NCI-H2196 treated with DMSO at 0.1 percent for 48 hours (cell line): ENCODE results near the gene PTOV1.
"Not testable (repeated sequence)": the region's sequence is repeated elsewhere in the genome, so short reads cannot be mapped to it uniquely, and the experiment has no call there.

Experiments
- DNase-seq: peaks from one replicate; lab custom pipeline; 2025; ENCODE audit not compliant: unreplicated experiment; lab: John Stamatoyannopoulos, UW

The PTOV1 gene

GRCh38 chr19:49817964-49818648, 32.9 kb upstream of the PTOV1 start, which contains the start of gene MED25:
MED25 (plus strand) TSS chr19:49818289; CDS start chr19:49818342, 53 bp downstream.
- DNase-seq, result peak; percentile 81

- no peak for DNase-seq
Observed at GRCh38 chr19:49818649-49819370, 32.1 kb upstream of the PTOV1 start.

GRCh38 chr19:49819452-49820115, 31.4 kb upstream of the PTOV1 start:
- not testable (repeated sequence) for DNase-seq

GRCh38 chr19:49820125-49820524, 30.8 kb upstream of the PTOV1 start:
- DNase-seq, result no peak

- DNase-seq, result peak; percentile 48
Observed at GRCh38 chr19:49823472-49823871, 27.5 kb upstream of the PTOV1 start.

- no peak for DNase-seq
Observed at GRCh38 chr19:49824662-49825061, 26.3 kb upstream of the PTOV1 start.

- DNase-seq, result no peak
Observed at GRCh38 chr19:49827034-49827433, 23.9 kb upstream of the PTOV1 start.

GRCh38 chr19:49829200-49829599, 21.8 kb upstream of the PTOV1 start:
- DNase-seq, result no peak

GRCh38 chr19:49829721-49830120, 21.2 kb upstream of the PTOV1 start:
- DNase-seq, result no peak

- no peak for DNase-seq
Observed at GRCh38 chr19:49830766-49831165, 20.2 kb upstream of the PTOV1 start.

- no peak for DNase-seq
Observed at GRCh38 chr19:49831592-49831991, 19.4 kb upstream of the PTOV1 start.

- no peak for DNase-seq
Observed at GRCh38 chr19:49832556-49832955, 18.4 kb upstream of the PTOV1 start.

- no peak for DNase-seq
Observed at GRCh38 chr19:49833599-49833998, 17.4 kb upstream of the PTOV1 start.

GRCh38 chr19:49835562-49835961, 15.4 kb upstream of the PTOV1 start:
- no peak for DNase-seq

- no peak for DNase-seq
Observed at GRCh38 chr19:49836176-49837008, 14.6 kb upstream of the PTOV1 start.

GRCh38 chr19:49837009-49837310, 14.0 kb upstream of the PTOV1 start:
- no peak for DNase-seq

- no peak for DNase-seq
Observed at GRCh38 chr19:49837425-49837824, 13.5 kb upstream of the PTOV1 start.

- DNase-seq, result no peak
Observed at GRCh38 chr19:49838885-49839588, 11.9 kb upstream of the PTOV1 start.

GRCh38 chr19:49839713-49840112, 11.2 kb upstream of the PTOV1 start:
- DNase-seq, result no peak

- no peak for DNase-seq
Observed at GRCh38 chr19:49840321-49840720, 10.6 kb upstream of the PTOV1 start.
